Measurements from ENCODE around the gene AUTS2. TPM values are rescaled to one million over a fixed set of nuclear protein-coding genes. Genes with fewer than 3 reads are reported as not detected.

The AUTS2 gene
- total and polyA plus RNA-seq, 4 donors, result 4.9 to 24.4 (median 7.0) TPM

DNA sequence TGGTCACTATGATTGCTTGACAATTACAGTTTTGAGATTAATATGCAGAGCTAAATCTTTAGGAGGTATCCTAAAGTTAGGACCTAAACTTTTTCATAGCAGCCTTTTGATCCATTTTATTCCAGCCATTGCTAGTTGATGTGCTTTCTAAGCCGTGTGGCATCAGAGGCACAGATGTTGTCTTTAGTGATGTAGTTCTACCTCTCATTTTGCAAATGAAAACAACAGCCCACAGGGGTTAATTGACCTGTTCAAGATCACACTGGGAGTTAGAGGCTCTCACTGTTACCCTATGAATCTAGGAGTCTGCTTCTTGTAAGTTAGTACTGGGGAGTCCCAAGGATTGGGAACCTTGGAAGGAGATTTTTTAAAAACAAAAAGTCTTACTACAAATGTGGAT is 10.6 kb downstream of the AUTS2 start (continued):
- TF ChIP-seq SP1 (IDR thresholded peaks at IDR 0.05) (no peak), JUND (IDR thresholded peaks at IDR 0.05) (no peak), HNF4A (conservative IDR thresholded peaks at IDR 0.05) (no peak), FOXA2 (IDR thresholded peaks at IDR 0.05) (no peak), HNF4G (IDR thresholded peaks at IDR 0.05) (no peak), RAD21 (IDR thresholded peaks at IDR 0.05) (no peak), RXRA (IDR thresholded peaks at IDR 0.05) (no peak), TAF1 (conservative IDR thresholded peaks at IDR 0.05) (no peak), YY1 (IDR thresholded peaks at IDR 0.05) (no peak), FOXA1 (IDR thresholded peaks at IDR 0.05) (no peak)
- TF ChIP-seq, protein P1, sequence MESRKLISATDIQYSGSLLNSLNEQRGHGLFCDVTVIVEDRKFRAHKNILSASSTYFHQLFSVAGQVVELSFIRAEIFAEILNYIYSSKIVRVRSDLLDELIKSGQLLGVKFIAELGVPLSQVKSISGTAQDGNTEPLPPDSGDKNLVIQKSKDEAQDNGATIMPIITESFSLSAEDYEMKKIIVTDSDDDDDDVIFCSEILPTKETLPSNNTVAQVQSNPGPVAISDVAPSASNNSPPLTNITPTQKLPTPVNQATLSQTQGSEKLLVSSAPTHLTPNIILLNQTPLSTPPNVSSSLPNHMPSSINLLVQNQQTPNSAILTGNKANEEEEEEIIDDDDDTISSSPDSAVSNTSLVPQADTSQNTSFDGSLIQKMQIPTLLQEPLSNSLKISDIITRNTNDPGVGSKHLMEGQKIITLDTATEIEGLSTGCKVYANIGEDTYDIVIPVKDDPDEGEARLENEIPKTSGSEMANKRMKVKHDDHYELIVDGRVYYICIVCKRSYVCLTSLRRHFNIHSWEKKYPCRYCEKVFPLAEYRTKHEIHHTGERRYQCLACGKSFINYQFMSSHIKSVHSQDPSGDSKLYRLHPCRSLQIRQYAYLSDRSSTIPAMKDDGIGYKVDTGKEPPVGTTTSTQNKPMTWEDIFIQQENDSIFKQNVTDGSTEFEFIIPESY (IDR thresholded peaks at IDR 0.05), result no peak

DNA sequence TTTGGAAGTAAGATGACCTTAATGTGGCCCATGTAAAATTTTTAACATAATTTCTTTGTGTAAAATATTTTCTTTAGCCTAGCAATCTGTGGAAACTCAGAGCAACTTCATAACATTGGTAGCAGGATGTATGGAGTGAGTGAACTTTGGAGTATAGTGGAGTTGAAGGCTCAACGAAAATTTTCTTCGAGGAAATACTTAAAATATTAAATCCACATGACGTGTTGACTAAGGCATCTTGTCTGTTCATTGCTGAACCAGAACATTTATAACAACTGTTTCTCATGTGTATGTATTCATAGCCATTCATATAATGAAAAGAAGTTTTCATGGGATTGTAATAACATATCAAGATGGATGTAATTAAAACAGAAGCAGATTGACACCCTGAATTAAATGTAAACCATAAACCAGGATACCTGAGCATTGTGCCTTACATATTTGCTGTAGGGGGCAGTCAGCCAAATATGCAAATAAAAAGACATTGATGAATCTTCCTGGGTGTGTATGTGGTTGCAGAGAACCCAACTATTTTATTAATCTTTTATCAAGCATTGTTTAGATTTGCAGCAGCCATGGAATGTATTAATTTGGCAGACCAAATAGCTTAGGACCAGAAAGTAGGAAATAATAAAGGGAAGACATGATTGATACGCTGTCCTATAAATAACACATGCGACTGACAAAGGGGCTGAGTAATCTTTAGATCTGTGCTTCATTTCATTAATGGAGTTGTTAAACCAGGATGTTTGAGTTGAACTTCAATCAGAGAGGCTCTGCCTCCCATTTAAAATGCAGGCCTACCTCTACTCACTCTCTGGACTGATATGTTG is 11.5 kb downstream of the AUTS2 start:
- H3K4me3 ChIP-seq (ENCODE audit: low read depth in 1 of 3, low read length in 3 of 3), result no peak overlapping the region
- H3K9ac ChIP-seq (ENCODE audit: low read depth in 1 of 2, low read length in 2 of 2), result no peak overlapping the region
- H3K36me3 ChIP-seq (ENCODE audit: control insufficient read depth in 4 of 4, insufficient read depth in 3 of 4, low read depth in 1 of 4, low read length in 3 of 4), result no peaks in the 10 kb centered on the region
- no peak for DNase-seq (ENCODE audit: low spot score)
- no peaks in the 10 kb centered on the region for H3K27me3 ChIP-seq (ENCODE audit: control insufficient read depth in 4 of 4, insufficient read depth in 4 of 4, low read length in 3 of 4)
- no peak overlapping the region for H3K27ac ChIP-seq (ENCODE audit: low read depth in 1 of 2, low read length in 2 of 2)
- WGBS, result 83% methylated on average over 5 of the region's 5 CpGs
- TF ChIP-seq FOXA2 (IDR thresholded peaks at IDR 0.05) (no peak), GABPA (IDR thresholded peaks at IDR 0.05 in 1 of 2, conservative IDR thresholded peaks at IDR 0.05 in 1 of 2) (no peak), RAD21 (IDR thresholded peaks at IDR 0.05) (no peak), SP1 (IDR thresholded peaks at IDR 0.05) (no peak), HNF4G (IDR thresholded peaks at IDR 0.05) (no peak), TAF1 (conservative IDR thresholded peaks at IDR 0.05) (no peak), EGR1 (IDR thresholded peaks at IDR 0.05; ENCODE audit: low read depth in 2 of 2) (no peak), JUND (IDR thresholded peaks at IDR 0.05) (no peak), RXRA (IDR thresholded peaks at IDR 0.05) (no peak), FOXA1 (IDR thresholded peaks at IDR 0.05) (no peak), NR2F2 (IDR thresholded peaks at IDR 0.05) (no peak), YY1 (IDR thresholded peaks at IDR 0.05) (no peak)
- TF ChIP-seq, protein P2, sequence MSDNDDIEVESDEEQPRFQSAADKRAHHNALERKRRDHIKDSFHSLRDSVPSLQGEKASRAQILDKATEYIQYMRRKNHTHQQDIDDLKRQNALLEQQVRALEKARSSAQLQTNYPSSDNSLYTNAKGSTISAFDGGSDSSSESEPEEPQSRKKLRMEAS (IDR thresholded peaks at IDR 0.05), result no peak
- TF ChIP-seq, protein P3, sequence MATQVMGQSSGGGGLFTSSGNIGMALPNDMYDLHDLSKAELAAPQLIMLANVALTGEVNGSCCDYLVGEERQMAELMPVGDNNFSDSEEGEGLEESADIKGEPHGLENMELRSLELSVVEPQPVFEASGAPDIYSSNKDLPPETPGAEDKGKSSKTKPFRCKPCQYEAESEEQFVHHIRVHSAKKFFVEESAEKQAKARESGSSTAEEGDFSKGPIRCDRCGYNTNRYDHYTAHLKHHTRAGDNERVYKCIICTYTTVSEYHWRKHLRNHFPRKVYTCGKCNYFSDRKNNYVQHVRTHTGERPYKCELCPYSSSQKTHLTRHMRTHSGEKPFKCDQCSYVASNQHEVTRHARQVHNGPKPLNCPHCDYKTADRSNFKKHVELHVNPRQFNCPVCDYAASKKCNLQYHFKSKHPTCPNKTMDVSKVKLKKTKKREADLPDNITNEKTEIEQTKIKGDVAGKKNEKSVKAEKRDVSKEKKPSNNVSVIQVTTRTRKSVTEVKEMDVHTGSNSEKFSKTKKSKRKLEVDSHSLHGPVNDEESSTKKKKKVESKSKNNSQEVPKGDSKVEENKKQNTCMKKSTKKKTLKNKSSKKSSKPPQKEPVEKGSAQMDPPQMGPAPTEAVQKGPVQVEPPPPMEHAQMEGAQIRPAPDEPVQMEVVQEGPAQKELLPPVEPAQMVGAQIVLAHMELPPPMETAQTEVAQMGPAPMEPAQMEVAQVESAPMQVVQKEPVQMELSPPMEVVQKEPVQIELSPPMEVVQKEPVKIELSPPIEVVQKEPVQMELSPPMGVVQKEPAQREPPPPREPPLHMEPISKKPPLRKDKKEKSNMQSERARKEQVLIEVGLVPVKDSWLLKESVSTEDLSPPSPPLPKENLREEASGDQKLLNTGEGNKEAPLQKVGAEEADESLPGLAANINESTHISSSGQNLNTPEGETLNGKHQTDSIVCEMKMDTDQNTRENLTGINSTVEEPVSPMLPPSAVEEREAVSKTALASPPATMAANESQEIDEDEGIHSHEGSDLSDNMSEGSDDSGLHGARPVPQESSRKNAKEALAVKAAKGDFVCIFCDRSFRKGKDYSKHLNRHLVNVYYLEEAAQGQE (IDR thresholded peaks at IDR 0.05), result no peak
- no peaks in the 10 kb centered on the region for H3K4me1 ChIP-seq (ENCODE audit: control insufficient read depth in 4 of 4, insufficient read depth in 4 of 4, low read length in 3 of 4)
- no peaks in the 10 kb centered on the region for H3K9me3 ChIP-seq (ENCODE audit: control insufficient read depth in 4 of 4, low read length in 3 of 4)
